ENCODE results near the gene MEF2A. TPM values are rescaled to one million over a fixed set of nuclear protein-coding genes. Genes with fewer than 3 reads are reported as not detected.

Gene MEF2A
- total and polyA plus RNA-seq, 12 donors, result 31.2 to 194 (median 167) TPM

GRCh38 chr15:99728916-99729315 lies 163.1 kb downstream of the MEF2A start:
- Histone ChIP-seq H3K36me3 (peaks cover 0 to 39% (median 3%) of the 10 kb centered on the region in 9 donors), H3K27me3 (no peaks in the 10 kb centered on the region), H3K4me1 (peaks cover 0 to 59% (median 27%) of the 10 kb centered on the region in 9 donors), H3K9me3 (no peaks in the 10 kb centered on the region), H3K27ac (peak overlapping the region in 1 of 10 donors; percentile 51), H3K4me3 (no peak overlapping the region)
- ATAC-seq, result no peak
- intact Hi-C loops (cut with DNase I), result no loop called here
- DNase-seq, result no peak
- TF ChIP-seq, protein P1, sequence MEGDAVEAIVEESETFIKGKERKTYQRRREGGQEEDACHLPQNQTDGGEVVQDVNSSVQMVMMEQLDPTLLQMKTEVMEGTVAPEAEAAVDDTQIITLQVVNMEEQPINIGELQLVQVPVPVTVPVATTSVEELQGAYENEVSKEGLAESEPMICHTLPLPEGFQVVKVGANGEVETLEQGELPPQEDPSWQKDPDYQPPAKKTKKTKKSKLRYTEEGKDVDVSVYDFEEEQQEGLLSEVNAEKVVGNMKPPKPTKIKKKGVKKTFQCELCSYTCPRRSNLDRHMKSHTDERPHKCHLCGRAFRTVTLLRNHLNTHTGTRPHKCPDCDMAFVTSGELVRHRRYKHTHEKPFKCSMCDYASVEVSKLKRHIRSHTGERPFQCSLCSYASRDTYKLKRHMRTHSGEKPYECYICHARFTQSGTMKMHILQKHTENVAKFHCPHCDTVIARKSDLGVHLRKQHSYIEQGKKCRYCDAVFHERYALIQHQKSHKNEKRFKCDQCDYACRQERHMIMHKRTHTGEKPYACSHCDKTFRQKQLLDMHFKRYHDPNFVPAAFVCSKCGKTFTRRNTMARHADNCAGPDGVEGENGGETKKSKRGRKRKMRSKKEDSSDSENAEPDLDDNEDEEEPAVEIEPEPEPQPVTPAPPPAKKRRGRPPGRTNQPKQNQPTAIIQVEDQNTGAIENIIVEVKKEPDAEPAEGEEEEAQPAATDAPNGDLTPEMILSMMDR (IDR thresholded peaks at IDR 0.05), result no peak
- WGBS, 2 donors, result 94 to 96% methylated on average over 6 of the region's 6 CpGs

DNA sequence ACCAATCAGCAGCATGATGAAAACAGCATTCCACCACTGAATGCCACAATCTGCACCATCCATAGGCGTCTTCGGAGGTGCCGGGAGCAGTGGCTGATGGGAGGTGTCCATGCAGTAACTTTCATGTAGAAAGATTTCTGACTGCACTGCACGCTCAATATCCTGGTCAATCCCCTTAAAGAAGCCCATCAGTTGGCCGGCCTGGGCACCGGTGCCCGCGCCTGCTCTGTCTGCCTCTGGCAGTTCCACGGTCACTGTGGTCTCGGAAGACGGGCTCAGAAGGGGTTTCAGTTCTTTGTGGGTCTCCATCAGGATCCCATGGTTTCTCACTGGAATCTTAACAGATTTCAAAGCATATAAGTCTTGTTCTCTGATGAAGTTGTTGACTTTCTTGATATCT lies 163.5 kb downstream of the MEF2A start:
- no peak overlapping the region for H3K27ac ChIP-seq
- H3K27me3 ChIP-seq, result no peaks in the 10 kb centered on the region
- DNase-seq, result no peak
- H3K9me3 ChIP-seq, result no peaks in the 10 kb centered on the region
- H3K4me1 ChIP-seq, result peaks cover 0 to 59% (median 27%) of the 10 kb centered on the region in 9 donors
- TF ChIP-seq, protein P1 (IDR thresholded peaks at IDR 0.05), result no peak
- intact Hi-C loops (cut with DNase I), result no loop called here
- 94 to 97% methylated on average over 11 of the region's 11 CpGs for WGBS, 2 donors
- H3K4me3 ChIP-seq, result no peak overlapping the region
- ATAC-seq, result no peak
- H3K36me3 ChIP-seq, result peaks cover 0 to 39% (median 3%) of the 10 kb centered on the region in 9 donors

GRCh38 chr15:99729920-99730319 lies 164.1 kb downstream of the MEF2A start:
- intact Hi-C loops (cut with DNase I), result loop anchor here in 5 of 10 donors (2.0 to 10.0 kb wide), 3 partner anchors 443 to 625 kb away; partner anchors contain the start of gene SYNM (in 1 of the 5)
- WGBS, 2 donors, result 48 to 49% methylated on average over 3 of the region's 3 CpGs
- peak in 1 of 2 donors; percentile 59 for DNase-seq

DNA sequence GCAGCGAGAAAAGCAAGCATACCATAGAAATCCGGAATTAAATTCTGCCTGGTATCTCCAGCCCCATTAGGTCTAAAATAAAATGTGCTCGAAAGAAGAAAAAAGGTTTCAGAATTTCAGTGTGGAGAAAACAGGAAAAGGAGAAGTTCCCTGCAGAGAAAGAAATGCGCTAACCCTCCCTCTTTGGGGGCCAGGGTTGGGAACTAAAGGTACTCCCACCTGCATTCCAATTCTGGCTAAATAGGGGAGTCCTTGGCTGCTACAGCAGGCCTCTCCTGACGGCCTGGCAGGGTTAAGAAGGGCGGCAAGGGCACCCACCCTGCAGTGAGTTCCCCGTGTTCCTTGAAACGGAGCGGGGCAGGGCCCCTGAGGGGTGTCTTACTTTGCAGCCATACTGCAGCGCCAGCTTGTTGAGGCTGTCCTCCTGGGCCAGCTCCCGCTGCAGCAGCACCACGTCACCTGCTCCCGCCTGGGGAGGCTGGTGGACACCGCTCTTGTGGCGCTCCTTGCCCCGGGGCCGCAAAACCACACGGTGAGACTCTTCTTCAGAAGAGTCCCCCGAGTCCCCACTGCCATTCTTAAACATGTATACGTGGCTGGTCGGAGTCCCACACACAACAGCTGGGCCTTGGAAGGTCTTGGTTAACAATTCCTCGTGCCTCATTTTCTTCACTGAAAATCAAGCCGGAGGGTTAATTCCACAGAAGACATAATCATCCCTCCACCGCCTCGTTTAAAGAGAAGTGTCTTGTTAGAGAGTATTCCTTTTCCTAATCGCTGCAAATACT lies 165.7 kb downstream of the MEF2A start:
- intact Hi-C loops (cut with DNase I), result loop anchor here in 5 of 10 donors (2.0 to 10.0 kb wide), 3 partner anchors 445 to 627 kb away; partner anchors contain the start of gene SYNM (in 1 of the 5)

More at GRCh38 chr15:99729920-99730319, 164.1 kb downstream of the MEF2A start:
- peak in 1 of 8 donors; percentile 24 for ATAC-seq
- TF ChIP-seq, protein P1 (IDR thresholded peaks at IDR 0.05), result peak in 8 of 9 donors; percentile 28 to 72 (median 58)
- Histone ChIP-seq H3K27ac (no peak overlapping the region), H3K27me3 (no peaks in the 10 kb centered on the region), H3K36me3 (peaks cover 0 to 39% (median 3%) of the 10 kb centered on the region in 9 donors), H3K4me1 (peaks cover 0 to 59% (median 27%) of the 10 kb centered on the region in 9 donors), H3K9me3 (no peaks in the 10 kb centered on the region), H3K4me3 (no peak overlapping the region)

More for the DNA sequence above, 165.7 kb downstream of the MEF2A start:
- no peaks in the 10 kb centered on the region for H3K27me3 ChIP-seq
- H3K4me3 ChIP-seq, result peak overlapping the region in 9 of 10 donors; percentile 80 to 100 (median 92)
- ATAC-seq (no peak), DNase-seq (no peak)
- TF ChIP-seq, protein P1 (IDR thresholded peaks at IDR 0.05), result no peak
- peaks cover 0 to 59% (median 27%) of the 10 kb centered on the region in 9 donors for H3K4me1 ChIP-seq
- H3K36me3 ChIP-seq, result peaks cover 0 to 35% (median 3%) of the 10 kb centered on the region in 9 donors
- no peaks in the 10 kb centered on the region for H3K9me3 ChIP-seq
- H3K27ac ChIP-seq, result peak overlapping the region in 4 of 10 donors; percentile 84 to 91 (median 89)
- whole genome bisulfite sequencing, 2 donors, result 66 to 72% methylated on average over 26 of the region's 26 CpGs
